Measurements from ENCODE around the gene COX14.

COX14 gene

GRCh38 chr12:50106907-50107306 lies 5.1 kb upstream of the COX14 start:
- in situ Hi-C loops (cut with MboI; ENCODE audit: low pct_unique_long_range_greater_than_20kb, low sequenced_read_pairs, unreplicated experiment) = no loop called here
- no peak for DNase-seq (ENCODE audit: low spot score)
- TF ChIP-seq CTCF (IDR thresholded peaks at IDR 0.05; ENCODE audit: extremely low read depth, insufficient read depth, missing control alignments) = no peak

GRCh38 chr12:50107416-50108268 lies 4.4 kb upstream of the COX14 start:
- in situ Hi-C loops (cut with MboI; ENCODE audit: low pct_unique_long_range_greater_than_20kb, low sequenced_read_pairs, unreplicated experiment) = no loop called here
- no peak for DNase-seq (ENCODE audit: low spot score)
- TF ChIP-seq CTCF (IDR thresholded peaks at IDR 0.05; ENCODE audit: extremely low read depth, insufficient read depth, missing control alignments) = no peak

GRCh38 chr12:50109319-50109718 lies 2.7 kb upstream of the COX14 start:
- no peak for DNase-seq (ENCODE audit: low spot score)
- in situ Hi-C loops (cut with MboI; ENCODE audit: low pct_unique_long_range_greater_than_20kb, low sequenced_read_pairs, unreplicated experiment) = no loop called here
- no peak for TF ChIP-seq CTCF (IDR thresholded peaks at IDR 0.05; ENCODE audit: extremely low read depth, insufficient read depth, missing control alignments)

GRCh38 chr12:50110127-50110761 lies 1.8 kb upstream of the COX14 start:
- in situ Hi-C loops (cut with MboI; ENCODE audit: low pct_unique_long_range_greater_than_20kb, low sequenced_read_pairs, unreplicated experiment) = no loop called here
- DNase-seq (ENCODE audit: low spot score) = peak; percentile 52
- no peak for TF ChIP-seq CTCF (IDR thresholded peaks at IDR 0.05; ENCODE audit: extremely low read depth, insufficient read depth, missing control alignments)

- no peak for TF ChIP-seq CTCF (IDR thresholded peaks at IDR 0.05; ENCODE audit: extremely low read depth, insufficient read depth, missing control alignments)
- in situ Hi-C loops (cut with MboI; ENCODE audit: low pct_unique_long_range_greater_than_20kb, low sequenced_read_pairs, unreplicated experiment) = no loop called here
These were observed 1.2 kb upstream of the COX14 start for GRCh38 chr12:50110762-50111351.

GRCh38 chr12:50111395-50111692 lies 692 bp upstream of the COX14 start:
- in situ Hi-C loops (cut with MboI; ENCODE audit: low pct_unique_long_range_greater_than_20kb, low sequenced_read_pairs, unreplicated experiment) = no loop called here
- no peak for TF ChIP-seq CTCF (IDR thresholded peaks at IDR 0.05; ENCODE audit: extremely low read depth, insufficient read depth, missing control alignments)
- no peak for DNase-seq (ENCODE audit: low spot score)

More at GRCh38 chr12:50110762-50111351, 1.2 kb upstream of the COX14 start:
- DNase-seq (ENCODE audit: low spot score) = no peak
